DMS79 treated with DMSO at 0.1 percent for 48 hours (cell line): ENCODE measurements around the gene CMSS1.
A peak's percentile ranks its signal among the peaks of the same experiment; 100 is the strongest.

Source experiments
- DNase-seq: peaks from one replicate; lab custom pipeline; 2025; lab: John Stamatoyannopoulos, UW

CMSS1 gene

DNA sequence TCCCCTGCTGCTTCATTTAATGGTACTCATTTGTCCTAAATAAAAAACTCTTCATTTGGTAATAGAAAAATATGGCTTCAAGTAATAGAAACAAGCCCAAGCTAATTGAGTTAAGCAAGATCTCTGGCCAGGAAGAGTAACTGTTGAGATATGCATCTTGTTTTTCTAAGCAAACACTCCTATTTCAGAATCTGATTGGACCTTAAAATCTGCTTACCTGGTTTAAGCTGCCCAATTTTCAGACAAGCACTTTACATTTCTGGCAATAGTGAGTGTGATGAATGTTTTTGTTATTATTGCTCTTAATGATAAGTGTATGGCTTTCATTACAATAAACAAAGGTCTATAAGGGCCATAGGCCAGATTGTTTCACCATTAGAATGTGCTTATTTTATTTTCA, 86.2 kb downstream of the CMSS1 start:
- no peak for DNase-seq

DNA sequence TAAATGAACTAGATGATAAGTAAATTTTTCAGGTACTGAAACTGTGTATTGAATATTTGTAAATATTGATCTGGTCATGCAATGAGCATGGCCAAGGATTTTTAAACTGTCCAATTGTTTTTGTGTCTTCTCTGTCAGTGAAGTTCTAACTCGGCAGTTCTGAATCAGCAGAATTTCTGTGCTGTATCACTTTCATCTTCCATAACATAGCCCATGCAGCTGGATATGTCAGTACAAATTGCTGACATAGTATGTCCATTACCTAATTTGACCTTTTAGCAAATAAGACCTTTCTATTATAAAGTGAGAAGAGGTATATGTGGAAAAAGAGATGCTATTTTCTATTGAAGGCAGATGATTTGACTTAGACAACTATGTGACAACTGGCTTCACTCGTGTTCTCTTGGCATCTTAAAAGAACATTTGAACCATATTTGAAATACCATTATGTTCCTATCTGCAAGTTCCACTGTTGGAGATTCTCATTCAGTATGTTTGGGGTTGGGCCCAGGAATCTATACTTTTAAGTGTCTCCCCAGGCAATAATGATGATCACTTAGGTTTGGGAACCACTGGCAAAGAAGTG, 90.4 kb downstream of the CMSS1 start:
- no peak for DNase-seq

- no peak for DNase-seq
Observed at GRCh38 chr3:99909714-99910495, 92.2 kb downstream of the CMSS1 start.

GRCh38 chr3:99910752-99911290, 93.2 kb downstream of the CMSS1 start:
- no peak for DNase-seq

- DNase-seq, result peak; percentile 62
Observed at GRCh38 chr3:99911433-99911832, 93.8 kb downstream of the CMSS1 start.

GRCh38 chr3:99915906-99916432, 98.3 kb downstream of the CMSS1 start:
- DNase-seq, result no peak

DNA sequence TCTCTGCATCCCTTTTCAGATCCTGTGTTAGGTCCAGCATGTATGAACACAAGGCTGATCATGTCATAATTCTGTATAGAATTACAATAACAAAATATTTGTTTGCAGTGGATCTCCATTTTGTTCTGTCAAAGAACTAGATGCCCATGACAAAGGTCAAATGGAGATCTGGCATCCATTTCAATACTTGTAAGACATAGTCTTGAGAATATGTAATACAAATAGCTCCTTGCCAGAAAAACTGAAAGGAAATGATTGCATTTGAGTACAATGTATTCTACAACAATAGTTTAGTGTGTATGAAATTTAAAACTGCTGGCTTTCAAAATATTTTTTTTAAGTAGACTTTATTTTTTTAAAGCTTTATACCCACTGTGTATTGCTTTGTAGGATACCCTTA, 101.1 kb downstream of the CMSS1 start:
- DNase-seq, result no peak

DNA sequence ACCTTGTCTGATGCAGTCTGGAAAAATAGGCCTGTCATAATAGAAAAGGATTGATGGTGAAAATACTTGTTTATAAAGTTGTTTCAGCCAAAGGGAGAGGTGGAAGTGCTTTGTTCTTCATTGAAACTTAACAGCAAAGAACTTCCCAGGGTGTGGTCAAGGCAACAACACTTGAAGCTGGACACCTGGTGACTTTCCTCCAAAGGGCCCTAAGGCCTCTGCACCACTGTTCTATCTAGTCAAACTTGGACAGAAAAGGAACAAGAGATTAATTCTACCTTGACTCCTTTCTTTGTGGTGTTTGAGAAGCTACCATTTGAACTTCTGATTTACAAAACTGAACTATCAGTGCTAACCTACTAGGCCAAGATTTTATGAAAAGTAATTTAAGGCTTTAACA, 102.0 kb downstream of the CMSS1 start:
- DNase-seq, result no peak

GRCh38 chr3:99920481-99921376, 103.1 kb downstream of the CMSS1 start:
- no peak for DNase-seq

- no peak for DNase-seq
Observed at GRCh38 chr3:99921377-99921695, 103.7 kb downstream of the CMSS1 start.

- no peak for DNase-seq
Observed at GRCh38 chr3:99921986-99922385, 104.3 kb downstream of the CMSS1 start.

DNA sequence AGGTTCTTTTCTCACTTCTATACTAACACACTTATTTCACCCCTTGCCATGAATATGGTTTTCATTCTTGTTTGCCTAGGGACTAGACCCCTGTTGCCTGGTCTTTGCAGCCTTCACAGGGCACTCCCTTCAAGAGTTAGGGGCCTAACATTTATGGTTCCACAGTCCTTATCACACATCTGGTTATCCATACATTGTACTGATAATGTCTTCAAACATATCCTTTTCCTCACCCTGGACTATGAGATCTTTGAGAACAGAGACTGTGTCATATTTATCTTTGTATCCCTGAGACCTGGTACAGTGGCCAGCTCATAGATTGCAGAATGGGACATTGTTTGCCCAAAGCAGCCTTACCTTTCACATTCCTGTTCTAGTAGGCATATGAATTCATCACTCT, 106.2 kb downstream of the CMSS1 start:
- no peak for DNase-seq

DNA sequence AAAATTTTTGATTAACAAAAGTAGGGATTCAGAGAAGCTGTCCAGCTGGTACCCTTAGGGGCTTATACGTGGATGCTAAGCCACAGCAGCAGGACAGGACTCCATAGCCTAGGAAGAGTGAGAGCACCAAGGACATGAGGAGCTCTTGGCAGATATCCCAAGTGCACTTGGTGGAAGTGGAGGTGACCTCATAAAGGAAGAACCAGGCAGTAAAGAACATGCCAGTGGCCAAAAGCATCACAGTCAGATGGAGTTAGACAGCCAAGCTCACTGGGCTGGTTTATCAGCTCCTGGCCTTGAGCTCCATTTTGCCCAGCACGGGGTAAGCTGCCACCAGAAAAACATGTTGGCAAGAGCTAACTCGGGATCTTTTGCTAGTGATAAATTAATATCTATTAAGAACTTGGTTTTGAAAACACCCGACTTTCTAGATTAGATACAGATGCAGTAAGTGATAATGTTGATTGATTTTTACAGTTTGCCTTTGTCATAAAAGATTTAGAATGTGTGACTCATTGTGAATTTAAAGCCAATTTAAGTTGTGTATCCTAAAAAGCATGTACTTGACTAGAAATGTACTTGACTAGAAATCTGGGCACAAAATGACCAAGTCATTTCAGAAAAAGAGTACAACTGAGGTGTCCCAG, 108.0 kb downstream of the CMSS1 start:
- peak; percentile 97 for DNase-seq

- no peak for DNase-seq
Observed at GRCh38 chr3:99927671-99928457, 110.2 kb downstream of the CMSS1 start.

DNA sequence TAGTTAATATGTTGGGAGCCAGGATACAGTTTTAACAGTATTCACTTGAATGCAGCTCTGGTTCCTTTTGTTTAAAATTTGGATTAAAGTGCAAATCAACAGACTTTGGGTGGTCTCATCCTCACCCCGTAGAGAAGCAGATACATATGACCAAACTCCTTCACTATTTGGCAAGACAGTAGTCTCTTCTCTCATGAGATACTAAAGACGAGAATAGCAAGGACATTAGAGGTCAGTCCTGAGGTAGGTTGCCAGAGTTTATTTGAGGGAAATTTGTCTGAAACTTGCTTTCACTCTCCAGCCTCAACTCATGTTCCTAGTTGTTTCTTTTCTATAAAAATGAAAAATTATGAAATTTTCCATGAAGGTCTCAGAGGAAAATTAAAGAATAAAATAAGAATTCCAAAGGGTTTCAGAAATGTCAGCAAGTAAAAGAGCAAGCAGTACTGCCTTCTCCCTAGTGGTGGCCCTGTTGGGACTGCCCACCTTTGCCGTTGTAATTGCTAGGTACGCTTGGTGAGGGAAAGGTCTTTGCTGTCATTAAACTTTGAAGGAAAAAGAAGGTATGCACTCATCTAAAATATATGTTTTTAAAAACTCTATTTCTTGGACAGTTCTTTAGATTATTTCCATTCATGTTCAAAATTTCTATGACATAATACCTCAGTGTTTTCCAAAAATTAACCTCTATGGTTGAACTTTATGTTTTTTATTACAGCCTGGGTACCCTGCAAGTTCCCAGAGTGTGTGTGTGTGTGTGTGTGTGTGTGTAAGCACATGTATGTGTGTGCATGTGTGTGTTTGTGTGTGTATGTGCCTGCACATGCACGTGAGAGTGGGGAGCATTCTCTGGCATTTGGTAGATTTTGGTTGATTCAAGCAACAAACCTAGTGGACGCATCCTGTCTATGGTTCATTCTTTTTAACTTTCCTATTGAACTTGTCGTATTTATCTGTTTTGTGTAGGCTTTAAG, 111.4 kb downstream of the CMSS1 start:
- no peak for DNase-seq

- no peak for DNase-seq
Observed at GRCh38 chr3:99929745-99930139, 112.1 kb downstream of the CMSS1 start.

DNA sequence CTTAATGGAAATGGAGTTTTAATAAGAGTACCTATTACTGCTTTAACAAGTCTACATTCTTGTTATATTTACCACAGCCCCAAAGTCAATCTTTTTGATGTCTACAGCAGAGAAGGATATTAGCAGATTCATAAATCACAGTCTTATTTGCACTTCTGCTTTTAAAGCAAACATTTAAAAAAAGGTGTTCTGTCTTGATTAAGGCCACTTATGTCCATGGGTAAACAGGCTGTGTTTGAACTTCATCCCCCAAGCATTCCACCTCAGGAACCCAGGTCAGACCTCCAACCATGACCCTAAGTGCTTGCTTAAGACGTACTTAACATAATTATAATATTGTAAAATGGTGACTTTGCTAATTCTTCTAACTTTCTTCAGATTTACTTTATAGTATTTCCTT, 113.4 kb downstream of the CMSS1 start:
- DNase-seq, result no peak

- no peak for DNase-seq
Observed at GRCh38 chr3:99933971-99934750, 116.5 kb downstream of the CMSS1 start.
